H1 (cell line): ENCODE results near the gene BEAN1. TPM values are rescaled to one million over a fixed set of nuclear protein-coding genes. Genes with fewer than 3 reads are reported as not detected.
A peak's percentile ranks its signal among the peaks of the same experiment; 100 is the strongest.

Experiments used
- BCL11A ChIP-seq, 2 experiments: IDR thresholded peaks; one replicate each; pipeline ENCODE4 v1.6.1; 2011; ENCODE audit warnings: low read depth in 2 of 2, low read length in 2 of 2, mild to moderate bottlenecking in 2 of 2
- CHD1 ChIP-seq: IDR thresholded peaks from 2 replicates; pipeline ENCODE4 v1.6.1; 2012; ENCODE audit warnings: low read depth, low read length, improper control_type of control experiment
- GABPA ChIP-seq: IDR thresholded peaks from 2 replicates; pipeline ENCODE4 v1.6.1; 2011; ENCODE audit warnings: mild to moderate bottlenecking, low read length, moderate library complexity, borderline replicate concordance; ENCODE audit not compliant: insufficient read depth
- KDM4A ChIP-seq: IDR thresholded peaks from one replicate; pipeline ENCODE4 v1.7.1; 2012; ENCODE audit warnings: low read depth, mild to moderate bottlenecking, moderate library complexity, low read length, inconsistent platforms; ENCODE audit not compliant: severe bottlenecking
- KDM5A ChIP-seq: fragments of 200-600 bp; IDR thresholded peaks from 2 replicates; pipeline ENCODE4 v1.7.1; 2012; ENCODE audit warnings: mild to moderate bottlenecking, low read length, inconsistent platforms, mixed read lengths
- MAFK ChIP-seq: IDR thresholded peaks from 2 replicates; pipeline ENCODE4 v1.6.1; 2012; ENCODE audit warnings: low read depth, mild to moderate bottlenecking, improper control_type of control experiment, low read length
- NANOG ChIP-seq: IDR thresholded peaks from 2 replicates; pipeline ENCODE4 v1.6.1; 2011; ENCODE audit warnings: low read length, low read depth, mild to moderate bottlenecking, inconsistent platforms; ENCODE audit not compliant: insufficient read depth, poor library complexity, severe bottlenecking
- PHF8 ChIP-seq: fragments of 200-600 bp; sonication (generic); conservative IDR thresholded peaks from 2 replicates; pipeline ENCODE4 v1.7.1; 2012; ENCODE audit warnings: low read depth, mild to moderate bottlenecking, inconsistent platforms, low read length, moderate library complexity
- POLR2AphosphoS5 ChIP-seq: IDR thresholded peaks from 2 replicates; pipeline ENCODE4 v1.6.1; 2011; ENCODE audit warnings: low read depth, low read length
- RAD21 ChIP-seq, 2 experiments: IDR thresholded peaks in 1 of 2; conservative IDR thresholded peaks in 1 of 2; 2 replicates each; pipeline ENCODE4 v1.6.1; 2011; ENCODE audit warnings: low read depth in 2 of 2, low read length in 2 of 2, improper control_type of control experiment in 1 of 2, inconsistent platforms in 1 of 2, mild to moderate bottlenecking in 1 of 2, moderate library complexity in 1 of 2
- RNF2 ChIP-seq: fragments of 200-900, 300-1000 bp; sonication (generic); IDR thresholded peaks from 2 replicates; pipeline ENCODE4 v1.7.1; 2016; ENCODE audit warnings: borderline replicate concordance, low read depth, mild to moderate bottlenecking, antibody characterized with exemption, low read length; ENCODE audit not compliant: poor library complexity, severe bottlenecking; ENCODE audit errors: missing control alignments
- SIX5 ChIP-seq: IDR thresholded peaks from 2 replicates; pipeline ENCODE4 v1.6.1; 2011; ENCODE audit warnings: mild to moderate bottlenecking, low read depth, low read length
- SP4 ChIP-seq: IDR thresholded peaks from 2 replicates; pipeline ENCODE4 v1.6.1; 2012; ENCODE audit warnings: low read length, inconsistent platforms
- SRF ChIP-seq: IDR thresholded peaks from 2 replicates; pipeline ENCODE4 v1.6.1; 2011; ENCODE audit warnings: mild to moderate bottlenecking, low read depth, low read length, moderate library complexity
- TEAD4 ChIP-seq: IDR thresholded peaks from 2 replicates; pipeline ENCODE4 v1.6.1; 2012; ENCODE audit warnings: low read depth, low read length, inconsistent platforms, mixed read lengths
- YY1 ChIP-seq: IDR thresholded peaks from 2 replicates; pipeline ENCODE4 v1.6.1; 2011; ENCODE audit warnings: low read depth, mild to moderate bottlenecking, low read length
- polyA plus RNA-seq, 7 experiments: library from polyadenylated mRNA; depleted of rRNA in 3 of 7; stranded (reverse) in 5 of 7; unstranded in 2 of 7; fragments of >200 nt in 5 of 7; fragments of 200-250 nt in 2 of 7; gene quantifications; 1 replicate in 5 of 7; 2 replicates in 1 of 7; 4 replicates in 1 of 7; pipeline versions ENCODE4 v1.2.1 to v1.2.3, GENCODE V29; 2011 to 2013; ENCODE audit warnings: missing spikeins in 2 of 7, mixed read lengths in 2 of 7
- total RNA-seq: library from RNA; stranded (reverse); fragmentation: NEBNext Ultra II Directional; extraction: Animal tissue kit (Norgen Biotek cat#: 25700); gene quantifications from 2 replicates; pipeline ENCODE4 v1.2.1, GENCODE V29; 2021
- TF ChIP-seq, protein P1 (sequence below), 3 experiments: IDR thresholded peaks; 1 replicate in 2 of 3; 2 replicates in 1 of 3; pipeline versions ENCODE4 v1.5.1 to v1.6.1; 2011; ENCODE audit warnings: low read length in 3 of 3, mild to moderate bottlenecking in 3 of 3, inconsistent platforms in 2 of 3, low read depth in 1 of 3, moderate library complexity in 1 of 3; ENCODE audit not compliant: insufficient read depth in 1 of 3; ENCODE audit errors: control extremely low read depth in 1 of 3

BEAN1 gene
- total and polyA plus RNA-seq, 2 of the 8 experiments (the other 6 are each of a cell fraction or from before 2014, with no cell fraction given): 0.08 TPM; not detected in 1

DNA sequence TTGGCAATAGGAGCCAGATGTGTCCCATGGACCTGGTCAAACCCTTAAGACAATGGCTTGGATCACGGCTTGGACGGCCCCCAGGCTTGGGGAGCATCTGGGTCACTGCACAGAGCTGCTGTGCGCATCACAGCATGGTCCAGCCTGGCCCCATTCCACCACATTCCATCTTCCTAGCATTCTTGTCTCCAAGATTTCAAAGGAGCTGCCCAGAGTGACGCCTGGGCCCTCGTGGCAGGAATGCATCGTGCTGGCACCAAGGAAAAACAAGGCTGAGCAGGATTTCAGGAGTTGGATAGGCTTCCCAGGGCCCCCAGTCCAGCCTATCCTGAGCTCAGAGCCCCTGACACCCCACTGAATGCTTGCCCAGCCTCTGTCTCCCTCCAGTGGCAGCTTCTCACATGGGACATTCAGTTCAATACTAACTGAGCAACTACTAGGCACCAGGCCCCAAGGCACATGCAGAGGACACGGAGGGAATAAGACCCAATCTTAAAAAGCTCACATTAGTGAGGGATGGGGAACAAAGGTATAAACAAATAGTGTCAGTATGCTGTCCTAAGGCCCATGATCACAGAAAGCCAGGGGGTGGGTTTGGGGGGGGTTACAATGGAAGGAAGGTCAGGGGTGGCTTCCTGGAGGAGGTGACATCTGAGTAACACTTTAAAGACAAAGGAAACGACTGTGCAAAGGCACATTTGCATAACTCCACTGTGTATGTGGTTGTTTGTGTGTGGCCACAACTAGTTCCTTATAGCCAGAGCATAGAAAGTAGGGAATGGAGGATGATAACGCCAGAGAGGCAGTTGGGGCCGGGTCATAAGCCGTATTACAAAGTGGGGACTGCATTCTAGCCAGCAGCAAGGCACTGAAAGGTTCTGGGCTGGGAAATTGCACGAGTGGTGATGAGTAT, 88.8 kb downstream of the BEAN1 start (continued):
- TF ChIP-seq KDM4A: no peak
- TF ChIP-seq KDM5A: no peak
- no peak for TF ChIP-seq PHF8
- no peak for TF ChIP-seq SP4
- no peak for TF ChIP-seq RNF2
- TF ChIP-seq NANOG: no peak
- no peak for TF ChIP-seq MAFK
- TF ChIP-seq, protein P1, sequence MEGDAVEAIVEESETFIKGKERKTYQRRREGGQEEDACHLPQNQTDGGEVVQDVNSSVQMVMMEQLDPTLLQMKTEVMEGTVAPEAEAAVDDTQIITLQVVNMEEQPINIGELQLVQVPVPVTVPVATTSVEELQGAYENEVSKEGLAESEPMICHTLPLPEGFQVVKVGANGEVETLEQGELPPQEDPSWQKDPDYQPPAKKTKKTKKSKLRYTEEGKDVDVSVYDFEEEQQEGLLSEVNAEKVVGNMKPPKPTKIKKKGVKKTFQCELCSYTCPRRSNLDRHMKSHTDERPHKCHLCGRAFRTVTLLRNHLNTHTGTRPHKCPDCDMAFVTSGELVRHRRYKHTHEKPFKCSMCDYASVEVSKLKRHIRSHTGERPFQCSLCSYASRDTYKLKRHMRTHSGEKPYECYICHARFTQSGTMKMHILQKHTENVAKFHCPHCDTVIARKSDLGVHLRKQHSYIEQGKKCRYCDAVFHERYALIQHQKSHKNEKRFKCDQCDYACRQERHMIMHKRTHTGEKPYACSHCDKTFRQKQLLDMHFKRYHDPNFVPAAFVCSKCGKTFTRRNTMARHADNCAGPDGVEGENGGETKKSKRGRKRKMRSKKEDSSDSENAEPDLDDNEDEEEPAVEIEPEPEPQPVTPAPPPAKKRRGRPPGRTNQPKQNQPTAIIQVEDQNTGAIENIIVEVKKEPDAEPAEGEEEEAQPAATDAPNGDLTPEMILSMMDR (IDR thresholded peaks at IDR 0.05; ENCODE audit: control extremely low read depth in 1 of 3, insufficient read depth in 1 of 3, low read depth in 1 of 3, low read length in 3 of 3): peak; percentile 51 to 69 (median 67)
- TF ChIP-seq RAD21 (IDR thresholded peaks at IDR 0.05 in 1 of 2, conservative IDR thresholded peaks at IDR 0.05 in 1 of 2; ENCODE audit: low read depth in 2 of 2, low read length in 2 of 2): peak; percentile 73 to 86
- no peak for TF ChIP-seq YY1
- TF ChIP-seq CHD1: no peak
- no peak for TF ChIP-seq SIX5
- TF ChIP-seq POLR2AphosphoS5: no peak
- TF ChIP-seq BCL11A (IDR thresholded peaks at IDR 0.05; ENCODE audit: low read depth in 2 of 2, low read length in 2 of 2): no peak
- TF ChIP-seq TEAD4: peak; percentile 79; the same call in 1 of the 2 replicates
- TF ChIP-seq GABPA: no peak
- no peak for TF ChIP-seq SRF
